ENCODE data around the gene OXNAD1. TPM values are rescaled to one million over a fixed set of nuclear protein-coding genes. Genes with fewer than 3 reads are reported as not detected.

The OXNAD1 gene
- total and polyA plus RNA-seq, 10 of the 15 experiments (the other 5 are each of a cell fraction or from before 2014, with no cell fraction given): 5.6 to 27.8 (median 16.2) TPM

GRCh38 chr3:16258866-16259265 is 6.1 kb upstream of the OXNAD1 start:
- 35% methylated on average over 1 of the region's 1 CpG for WGBS (ENCODE audit: insufficient coverage, insufficient replicate concordance, low lambda C conversion rate, missing lambda C conversion rate)
- RAD21 ChIA-PET (ENCODE audit: unreplicated experiment): no interaction called here
- Histone ChIP-seq H3K27me3 (replicated peaks in 1 of 2; ENCODE audit: control insufficient read depth in 2 of 2, insufficient read depth in 2 of 2, low read length in 1 of 2) (no peaks in the 10 kb centered on the region), H3K9me3 (replicated peaks; ENCODE audit: control insufficient read depth, insufficient read depth, low read length) (no peaks in the 10 kb centered on the region), H3K4me3 (no peak overlapping the region), H3K79me2 (ENCODE audit: control insufficient read depth, insufficient read depth, low read length) (peaks cover 12% of the 10 kb centered on the region), H3K36me3 (ENCODE audit: control insufficient read depth in 2 of 2, insufficient read depth in 2 of 2, low read length in 1 of 2) (peaks cover 0 to 2% of the 10 kb centered on the region in 2 experiments; a peak in 2 of 4 replicates), H3K4me1 (ENCODE audit: control insufficient read depth, insufficient read depth, low read length) (no peaks in the 10 kb centered on the region; the same call in 1 of the 2 replicates), H4K20me1 (ENCODE audit: control insufficient read depth, insufficient read depth) (no peaks in the 10 kb centered on the region), H3K9ac (ENCODE audit: control insufficient read depth, insufficient read depth, low read length) (no peak overlapping the region), H3K27ac (ENCODE audit: control insufficient read depth, insufficient read depth) (no peak overlapping the region), H3K4me2 (ENCODE audit: control insufficient read depth, insufficient read depth) (no peak overlapping the region), H2AFZ (ENCODE audit: control insufficient read depth, low read depth, low read length) (no peak overlapping the region)
- DNase-seq (ENCODE audit: low read depth, low spot score): no peak
- no peak for FAIRE-seq
- no peak for TF ChIP-seq RFX5 (IDR thresholded peaks at IDR 0.05; ENCODE audit: low read depth, low read length)
- no peak for TF ChIP-seq ZNF217 (IDR thresholded peaks at IDR 0.05)
- TF ChIP-seq, protein P1, sequence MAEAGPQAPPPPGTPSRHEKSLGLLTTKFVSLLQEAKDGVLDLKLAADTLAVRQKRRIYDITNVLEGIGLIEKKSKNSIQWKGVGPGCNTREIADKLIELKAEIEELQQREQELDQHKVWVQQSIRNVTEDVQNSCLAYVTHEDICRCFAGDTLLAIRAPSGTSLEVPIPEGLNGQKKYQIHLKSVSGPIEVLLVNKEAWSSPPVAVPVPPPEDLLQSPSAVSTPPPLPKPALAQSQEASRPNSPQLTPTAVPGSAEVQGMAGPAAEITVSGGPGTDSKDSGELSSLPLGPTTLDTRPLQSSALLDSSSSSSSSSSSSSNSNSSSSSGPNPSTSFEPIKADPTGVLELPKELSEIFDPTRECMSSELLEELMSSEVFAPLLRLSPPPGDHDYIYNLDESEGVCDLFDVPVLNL (IDR thresholded peaks at IDR 0.05; ENCODE audit: low read depth, low read length): no peak
- TF ChIP-seq, protein P2, sequence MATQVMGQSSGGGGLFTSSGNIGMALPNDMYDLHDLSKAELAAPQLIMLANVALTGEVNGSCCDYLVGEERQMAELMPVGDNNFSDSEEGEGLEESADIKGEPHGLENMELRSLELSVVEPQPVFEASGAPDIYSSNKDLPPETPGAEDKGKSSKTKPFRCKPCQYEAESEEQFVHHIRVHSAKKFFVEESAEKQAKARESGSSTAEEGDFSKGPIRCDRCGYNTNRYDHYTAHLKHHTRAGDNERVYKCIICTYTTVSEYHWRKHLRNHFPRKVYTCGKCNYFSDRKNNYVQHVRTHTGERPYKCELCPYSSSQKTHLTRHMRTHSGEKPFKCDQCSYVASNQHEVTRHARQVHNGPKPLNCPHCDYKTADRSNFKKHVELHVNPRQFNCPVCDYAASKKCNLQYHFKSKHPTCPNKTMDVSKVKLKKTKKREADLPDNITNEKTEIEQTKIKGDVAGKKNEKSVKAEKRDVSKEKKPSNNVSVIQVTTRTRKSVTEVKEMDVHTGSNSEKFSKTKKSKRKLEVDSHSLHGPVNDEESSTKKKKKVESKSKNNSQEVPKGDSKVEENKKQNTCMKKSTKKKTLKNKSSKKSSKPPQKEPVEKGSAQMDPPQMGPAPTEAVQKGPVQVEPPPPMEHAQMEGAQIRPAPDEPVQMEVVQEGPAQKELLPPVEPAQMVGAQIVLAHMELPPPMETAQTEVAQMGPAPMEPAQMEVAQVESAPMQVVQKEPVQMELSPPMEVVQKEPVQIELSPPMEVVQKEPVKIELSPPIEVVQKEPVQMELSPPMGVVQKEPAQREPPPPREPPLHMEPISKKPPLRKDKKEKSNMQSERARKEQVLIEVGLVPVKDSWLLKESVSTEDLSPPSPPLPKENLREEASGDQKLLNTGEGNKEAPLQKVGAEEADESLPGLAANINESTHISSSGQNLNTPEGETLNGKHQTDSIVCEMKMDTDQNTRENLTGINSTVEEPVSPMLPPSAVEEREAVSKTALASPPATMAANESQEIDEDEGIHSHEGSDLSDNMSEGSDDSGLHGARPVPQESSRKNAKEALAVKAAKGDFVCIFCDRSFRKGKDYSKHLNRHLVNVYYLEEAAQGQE (IDR thresholded peaks at IDR 0.05; ENCODE audit: low read depth, low read length): no peak
- TF ChIP-seq TCF3 (IDR thresholded peaks at IDR 0.05; ENCODE audit: borderline replicate concordance, insufficient read depth, low read depth, low read length): no peak
- CTCF ChIA-PET: interaction anchor here (0.5 to 2.3 kb wide), 2 partner anchors 11 to 207 kb away, joined by 3 to 13 read pairs; no protein-coding TSS in a partner anchor
- no peak for ATAC-seq
- POLR2A ChIA-PET: interaction anchor here (0.7 kb wide), 1 partner anchor 34 kb away, joined by 3 read pairs; no protein-coding TSS in a partner anchor
- SMC1A ChIA-PET (ENCODE audit: uncharacterized antibody, unreplicated experiment): interaction anchor here (0.8 to 1.2 kb wide), 2 partner anchors 23 to 147 kb away, joined by 3 read pairs; no protein-coding TSS in a partner anchor
- intact Hi-C loops (cut with micrococcal nuclease; ENCODE audit: unreplicated experiment): no loop called here
- in situ Hi-C loops (cut with MboI): no loop called here
- BruUV-seq (replicated peaks): no TSS peak
